A673 (cell line): ENCODE results near the gene TAF15.

Source experiments
- EZH2 ChIP-seq: fragments of 200-600 bp; sonication (generic); IDR thresholded peaks from 2 replicates; pipeline ENCODE4 v1.6.1; 2017; ENCODE audit warnings: borderline replicate concordance, low read depth, mild to moderate bottlenecking, mixed read lengths, antibody characterized with exemption, low read length; ENCODE audit not compliant: poor library complexity, severe bottlenecking
- TF ChIP-seq, protein P1 (sequence below): fragments of 300-800, 200-600 bp; sonication (generic); conservative IDR thresholded peaks from 2 replicates; pipeline ENCODE4 v1.5.1; 2017; ENCODE audit warnings: low read depth, mild to moderate bottlenecking, antibody characterized with exemption, low read length, moderate library complexity, mixed read lengths

DNA sequence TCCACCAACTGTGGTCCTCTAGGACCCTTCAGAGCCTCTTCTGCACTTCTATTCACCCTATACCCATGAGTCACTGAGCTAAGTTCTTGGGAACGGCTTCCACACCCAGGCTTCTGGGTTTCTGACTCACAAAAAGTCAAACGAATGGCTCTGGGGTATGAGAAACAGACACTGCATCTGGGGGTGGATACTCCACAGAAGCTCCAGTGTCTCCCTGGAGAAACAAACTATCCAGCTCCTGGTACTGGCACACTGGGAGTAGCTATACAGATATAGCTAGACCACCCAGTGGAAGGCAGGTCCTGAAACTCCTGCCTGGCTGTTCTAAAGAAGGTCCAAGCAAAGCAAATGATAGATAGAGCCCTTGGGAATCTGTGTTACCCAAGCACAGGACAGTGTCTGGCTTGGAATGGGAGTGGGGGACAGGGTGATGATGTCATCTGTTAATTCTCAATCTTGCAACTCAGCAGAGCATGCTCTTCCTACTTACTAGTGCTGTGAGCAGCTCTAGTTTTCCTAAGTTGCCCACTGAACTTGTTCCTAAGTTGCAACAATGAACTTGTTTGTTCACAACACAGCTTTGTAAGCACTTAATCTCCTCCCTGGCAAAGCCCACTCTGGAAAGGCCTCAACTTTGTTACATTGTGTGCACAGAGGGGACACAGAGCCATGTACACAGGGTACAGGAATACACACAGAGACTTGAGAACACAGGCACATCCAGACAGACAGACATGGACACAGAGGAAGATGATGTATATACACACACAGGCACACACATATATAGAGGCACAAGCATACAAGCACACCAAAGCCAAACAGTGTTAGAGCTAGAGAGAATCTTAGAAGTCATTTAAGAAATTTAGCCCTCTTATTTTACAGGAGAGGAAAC, 20.6 kb upstream of the TAF15 start:
- TF ChIP-seq, protein P1, sequence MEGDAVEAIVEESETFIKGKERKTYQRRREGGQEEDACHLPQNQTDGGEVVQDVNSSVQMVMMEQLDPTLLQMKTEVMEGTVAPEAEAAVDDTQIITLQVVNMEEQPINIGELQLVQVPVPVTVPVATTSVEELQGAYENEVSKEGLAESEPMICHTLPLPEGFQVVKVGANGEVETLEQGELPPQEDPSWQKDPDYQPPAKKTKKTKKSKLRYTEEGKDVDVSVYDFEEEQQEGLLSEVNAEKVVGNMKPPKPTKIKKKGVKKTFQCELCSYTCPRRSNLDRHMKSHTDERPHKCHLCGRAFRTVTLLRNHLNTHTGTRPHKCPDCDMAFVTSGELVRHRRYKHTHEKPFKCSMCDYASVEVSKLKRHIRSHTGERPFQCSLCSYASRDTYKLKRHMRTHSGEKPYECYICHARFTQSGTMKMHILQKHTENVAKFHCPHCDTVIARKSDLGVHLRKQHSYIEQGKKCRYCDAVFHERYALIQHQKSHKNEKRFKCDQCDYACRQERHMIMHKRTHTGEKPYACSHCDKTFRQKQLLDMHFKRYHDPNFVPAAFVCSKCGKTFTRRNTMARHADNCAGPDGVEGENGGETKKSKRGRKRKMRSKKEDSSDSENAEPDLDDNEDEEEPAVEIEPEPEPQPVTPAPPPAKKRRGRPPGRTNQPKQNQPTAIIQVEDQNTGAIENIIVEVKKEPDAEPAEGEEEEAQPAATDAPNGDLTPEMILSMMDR = no peak
- no peak for TF ChIP-seq EZH2
